Measurements from ENCODE around the gene NRK. TPM values are rescaled to one million over a fixed set of nuclear protein-coding genes. Genes with fewer than 3 reads are reported as not detected.
"Not testable (repeated sequence)": the region's sequence is repeated elsewhere in the genome, so short reads cannot be mapped to it uniquely, and the experiment has no call there.

The NRK gene
- total RNA-seq = under 0.01 TPM

- Histone ChIP-seq H3K4me1 (ENCODE audit: insufficient read depth, low read length) (no peaks in the 10 kb centered on the region), H3K9me3 (ENCODE audit: low read depth, low read length) (no peaks in the 10 kb centered on the region), H3K4me3 (ENCODE audit: low read length) (no peak within 1 kb of the TSS), H3K27me3 (ENCODE audit: insufficient read depth, low read length) (peaks cover 14% of the 10 kb centered on the region)
These were observed at the start of gene NRK for GRCh38 chrX:105822138-105823091. NRK (plus strand) TSS chrX:105822539; CDS start chrX:105822846, 307 bp downstream.

GRCh38 chrX:105773801-105774200 is 48.5 kb upstream of the NRK start:
- Histone ChIP-seq H3K4me1 (ENCODE audit: insufficient read depth, low read length) (no peaks in the 10 kb centered on the region), H3K4me3 (ENCODE audit: low read length) (no peak overlapping the region), H3K9me3 (ENCODE audit: low read depth, low read length) (no peaks in the 10 kb centered on the region), H3K27me3 (ENCODE audit: insufficient read depth, low read length) (no peaks in the 10 kb centered on the region)

GRCh38 chrX:105775679-105776078 is 46.7 kb upstream of the NRK start:
- Histone ChIP-seq H3K27me3 (ENCODE audit: insufficient read depth, low read length) (no peaks in the 10 kb centered on the region), H3K9me3 (ENCODE audit: low read depth, low read length) (no peaks in the 10 kb centered on the region), H3K4me1 (ENCODE audit: insufficient read depth, low read length) (no peaks in the 10 kb centered on the region), H3K4me3 (ENCODE audit: low read length) (no peak overlapping the region)

- Histone ChIP-seq H3K9me3 (ENCODE audit: low read depth, low read length) (no peaks in the 10 kb centered on the region), H3K4me3 (ENCODE audit: low read length) (no peak overlapping the region), H3K4me1 (ENCODE audit: insufficient read depth, low read length) (no peaks in the 10 kb centered on the region), H3K27me3 (ENCODE audit: insufficient read depth, low read length) (no peaks in the 10 kb centered on the region)
These were observed 40.5 kb upstream of the NRK start for GRCh38 chrX:105781804-105782203.

- H3K9me3 ChIP-seq (ENCODE audit: low read depth, low read length); H3K4me3 ChIP-seq (ENCODE audit: low read length); H3K4me1 ChIP-seq (ENCODE audit: insufficient read depth, low read length); H3K27me3 ChIP-seq (ENCODE audit: insufficient read depth, low read length): not testable (repeated sequence)
These were observed 25.5 kb upstream of the NRK start for GRCh38 chrX:105796877-105797276.

- Histone ChIP-seq H3K4me3 (ENCODE audit: low read length) (no peak overlapping the region), H3K27me3 (ENCODE audit: insufficient read depth, low read length) (no peaks in the 10 kb centered on the region), H3K9me3 (ENCODE audit: low read depth, low read length) (no peaks in the 10 kb centered on the region), H3K4me1 (ENCODE audit: insufficient read depth, low read length) (no peaks in the 10 kb centered on the region)
These were observed 18.4 kb upstream of the NRK start for GRCh38 chrX:105803891-105804290.

- H3K27me3 ChIP-seq (ENCODE audit: insufficient read depth, low read length); H3K4me3 ChIP-seq (ENCODE audit: low read length); H3K9me3 ChIP-seq (ENCODE audit: low read depth, low read length); H3K4me1 ChIP-seq (ENCODE audit: insufficient read depth, low read length): not testable (repeated sequence)
These were observed 16.7 kb upstream of the NRK start for GRCh38 chrX:105805655-105806054.

GRCh38 chrX:105816517-105816916 is 5.8 kb upstream of the NRK start:
- peaks cover 4% of the 10 kb centered on the region for H3K27me3 ChIP-seq (ENCODE audit: insufficient read depth, low read length)
- no peaks in the 10 kb centered on the region for H3K9me3 ChIP-seq (ENCODE audit: low read depth, low read length)
- H3K4me1 ChIP-seq (ENCODE audit: insufficient read depth, low read length) = no peaks in the 10 kb centered on the region
- H3K4me3 ChIP-seq (ENCODE audit: low read length) = no peak overlapping the region

- H3K9me3 ChIP-seq (ENCODE audit: low read depth, low read length) = no peaks in the 10 kb centered on the region
- H3K27me3 ChIP-seq (ENCODE audit: insufficient read depth, low read length) = peaks cover 14% of the 10 kb centered on the region
- no peaks in the 10 kb centered on the region for H3K4me1 ChIP-seq (ENCODE audit: insufficient read depth, low read length)
These were observed 2.1 kb upstream of the NRK start for GRCh38 chrX:105820247-105820646.

GRCh38 chrX:105821471-105822121 is 743 bp upstream of the NRK start:
- H3K9me3 ChIP-seq (ENCODE audit: low read depth, low read length) = no peaks in the 10 kb centered on the region
- peaks cover 14% of the 10 kb centered on the region for H3K27me3 ChIP-seq (ENCODE audit: insufficient read depth, low read length)
- no peaks in the 10 kb centered on the region for H3K4me1 ChIP-seq (ENCODE audit: insufficient read depth, low read length)
- no peak overlapping the region for H3K4me3 ChIP-seq (ENCODE audit: low read length)

More at GRCh38 chrX:105820247-105820646, 2.1 kb upstream of the NRK start:
- H3K4me3 ChIP-seq (ENCODE audit: low read length) = no peak overlapping the region

GRCh38 chrX:105823092-105823455 is 735 bp downstream of the NRK start:
- H3K4me1 ChIP-seq (ENCODE audit: insufficient read depth, low read length) = no peaks in the 10 kb centered on the region
- no peak overlapping the region for H3K4me3 ChIP-seq (ENCODE audit: low read length)
- H3K9me3 ChIP-seq (ENCODE audit: low read depth, low read length) = no peaks in the 10 kb centered on the region
- H3K27me3 ChIP-seq (ENCODE audit: insufficient read depth, low read length) = peaks cover 14% of the 10 kb centered on the region

- no peaks in the 10 kb centered on the region for H3K9me3 ChIP-seq (ENCODE audit: low read depth, low read length)
- H3K4me3 ChIP-seq (ENCODE audit: low read length) = no peak overlapping the region
- no peaks in the 10 kb centered on the region for H3K4me1 ChIP-seq (ENCODE audit: insufficient read depth, low read length)
- no peaks in the 10 kb centered on the region for H3K27me3 ChIP-seq (ENCODE audit: insufficient read depth, low read length)
These were observed 6.7 kb downstream of the NRK start for GRCh38 chrX:105829011-105829410.

GRCh38 chrX:105837232-105837631 is 14.9 kb downstream of the NRK start:
- H3K4me3 ChIP-seq (ENCODE audit: low read length) = no peak overlapping the region
- H3K4me1 ChIP-seq (ENCODE audit: insufficient read depth, low read length) = no peaks in the 10 kb centered on the region
- H3K9me3 ChIP-seq (ENCODE audit: low read depth, low read length) = no peaks in the 10 kb centered on the region
- no peaks in the 10 kb centered on the region for H3K27me3 ChIP-seq (ENCODE audit: insufficient read depth, low read length)

GRCh38 chrX:105845631-105846030 is 23.3 kb downstream of the NRK start:
- no peaks in the 10 kb centered on the region for H3K4me1 ChIP-seq (ENCODE audit: insufficient read depth, low read length)
- no peaks in the 10 kb centered on the region for H3K27me3 ChIP-seq (ENCODE audit: insufficient read depth, low read length)
- no peak overlapping the region for H3K4me3 ChIP-seq (ENCODE audit: low read length)
- no peaks in the 10 kb centered on the region for H3K9me3 ChIP-seq (ENCODE audit: low read depth, low read length)

GRCh38 chrX:105850100-105850499 is 27.8 kb downstream of the NRK start:
- not testable (repeated sequence) for H3K4me3 ChIP-seq (ENCODE audit: low read length); H3K27me3 ChIP-seq (ENCODE audit: insufficient read depth, low read length); H3K9me3 ChIP-seq (ENCODE audit: low read depth, low read length); H3K4me1 ChIP-seq (ENCODE audit: insufficient read depth, low read length)
